ENCODE results near the gene YIF1B.
"Not testable (repeated sequence)": the region's sequence is repeated elsewhere in the genome, so short reads cannot be mapped to it uniquely, and the experiment has no call there.

Gene YIF1B

GRCh38 chr19:38265921-38266429, 49.8 kb downstream of the YIF1B start:
- H3K9ac ChIP-seq (ENCODE audit: low read depth, low read length) = no peak overlapping the region

GRCh38 chr19:38265213-38265861, 50.4 kb downstream of the YIF1B start:
- Histone ChIP-seq H3K9ac (ENCODE audit: low read depth, low read length) (peak overlapping the region; percentile 82), H3K4me1 (ENCODE audit: control insufficient read depth, insufficient read depth, low read length) (peaks cover 31% of the 10 kb centered on the region), H3K9me3 (ENCODE audit: control insufficient read depth, insufficient read depth, low read length) (no peaks in the 10 kb centered on the region), H3K36me3 (ENCODE audit: control insufficient read depth, insufficient read depth, low read length) (no peaks in the 10 kb centered on the region), H3K4me3 (ENCODE audit: low read depth, low read length) (peak overlapping the region; percentile 84), H3K27me3 (ENCODE audit: control insufficient read depth, insufficient read depth, low read length) (no peaks in the 10 kb centered on the region)

More at GRCh38 chr19:38265921-38266429, 49.8 kb downstream of the YIF1B start:
- no peaks in the 10 kb centered on the region for H3K9me3 ChIP-seq (ENCODE audit: control insufficient read depth, insufficient read depth, low read length)
- H3K4me1 ChIP-seq (ENCODE audit: control insufficient read depth, insufficient read depth, low read length) = peaks cover 33% of the 10 kb centered on the region
- no peaks in the 10 kb centered on the region for H3K36me3 ChIP-seq (ENCODE audit: control insufficient read depth, insufficient read depth, low read length)
- H3K4me3 ChIP-seq (ENCODE audit: low read depth, low read length) = peak overlapping the region; percentile 84
- no peaks in the 10 kb centered on the region for H3K27me3 ChIP-seq (ENCODE audit: control insufficient read depth, insufficient read depth, low read length)

DNA sequence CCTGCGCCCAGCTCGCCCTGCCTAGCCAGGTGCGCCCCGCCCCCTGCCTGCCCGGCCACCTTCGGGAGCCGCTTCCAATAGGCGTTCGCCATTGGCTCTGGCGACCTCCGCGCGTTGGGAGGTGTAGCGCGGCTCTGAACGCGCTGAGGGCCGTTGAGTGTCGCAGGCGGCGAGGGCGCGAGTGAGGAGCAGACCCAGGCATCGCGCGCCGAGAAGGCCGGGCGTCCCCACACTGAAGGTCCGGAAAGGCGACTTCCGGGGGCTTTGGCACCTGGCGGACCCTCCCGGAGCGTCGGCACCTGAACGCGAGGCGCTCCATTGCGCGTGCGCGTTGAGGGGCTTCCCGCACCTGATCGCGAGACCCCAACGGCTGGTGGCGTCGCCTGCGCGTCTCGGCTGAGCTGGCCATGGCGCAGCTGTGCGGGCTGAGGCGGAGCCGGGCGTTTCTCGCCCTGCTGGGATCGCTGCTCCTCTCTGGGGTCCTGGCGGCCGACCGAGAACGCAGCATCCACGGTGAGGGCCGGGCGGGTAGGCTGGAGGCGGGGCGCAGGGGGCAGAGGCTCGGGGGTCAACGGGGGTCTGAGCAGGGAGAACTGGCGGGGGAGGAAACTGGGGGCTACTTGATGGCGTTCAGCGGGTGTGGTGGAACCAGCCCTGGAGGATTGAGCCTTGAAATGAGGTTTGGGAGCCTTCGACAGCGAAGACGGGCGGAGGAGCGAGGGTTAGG, 51.1 kb downstream of the YIF1B start, which contains the start of gene SPINT2:
Gene SPINT2 (plus strand): TSS at position 88 of the 727 bp plus-strand sequence. CDS start 320 bp downstream, at position 408.
- Histone ChIP-seq H3K4me3 (ENCODE audit: low read depth, low read length) (peak within 1 kb of the TSS; percentile 84), H3K36me3 (ENCODE audit: control insufficient read depth, insufficient read depth, low read length) (no peaks in the 10 kb centered on the region), H3K27me3 (ENCODE audit: control insufficient read depth, insufficient read depth, low read length) (no peaks in the 10 kb centered on the region), H3K4me1 (ENCODE audit: control insufficient read depth, insufficient read depth, low read length) (peaks cover 28% of the 10 kb centered on the region), H3K9ac (ENCODE audit: low read depth, low read length) (peak within 1 kb of the TSS; percentile 82), H3K9me3 (ENCODE audit: control insufficient read depth, insufficient read depth, low read length) (no peaks in the 10 kb centered on the region)

DNA sequence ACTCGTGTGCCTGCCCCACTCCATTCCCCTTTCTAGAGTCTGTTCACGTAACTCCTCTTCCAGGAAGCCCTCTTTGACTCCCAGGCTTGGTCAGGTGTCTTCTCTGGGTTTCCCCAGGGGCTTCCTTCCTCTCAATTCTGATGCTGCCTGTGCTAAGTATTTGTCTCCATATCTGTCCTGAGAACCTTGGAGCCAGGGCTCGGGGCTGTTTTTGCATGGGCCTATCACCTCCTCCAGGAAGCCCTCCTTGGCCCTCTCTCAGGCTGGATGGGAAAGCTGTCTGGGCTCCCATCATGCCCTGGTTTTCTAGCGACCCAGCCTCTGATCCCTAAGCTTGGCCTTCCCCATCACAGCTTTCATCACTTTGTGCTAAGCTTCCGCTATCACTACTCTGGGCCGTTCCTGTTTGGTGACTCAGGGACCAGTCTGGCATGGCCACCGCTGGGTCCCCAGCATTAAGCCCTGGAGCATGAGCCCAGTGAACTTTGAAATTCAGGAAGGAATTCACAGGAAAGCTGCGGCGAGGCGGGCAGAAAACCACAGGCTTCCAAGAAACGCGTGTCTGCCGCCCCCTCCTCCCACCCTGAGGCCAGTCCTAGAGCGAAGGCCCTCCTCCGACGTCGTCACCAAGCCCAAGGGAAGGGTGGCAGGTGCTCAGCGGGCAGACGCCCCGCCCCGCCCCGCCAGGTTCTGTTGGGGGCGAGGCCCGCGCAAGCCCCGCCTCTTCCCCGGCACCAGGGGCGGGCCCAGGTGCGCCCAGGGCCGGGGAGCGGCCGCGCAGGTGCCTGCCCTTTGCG, 51.9 kb downstream of the YIF1B start:
- H3K36me3 ChIP-seq (ENCODE audit: control insufficient read depth, insufficient read depth, low read length) = no peaks in the 10 kb centered on the region
- H3K9me3 ChIP-seq (ENCODE audit: control insufficient read depth, insufficient read depth, low read length) = no peaks in the 10 kb centered on the region
- peak overlapping the region; percentile 84 for H3K4me3 ChIP-seq (ENCODE audit: low read depth, low read length)
- peak overlapping the region; percentile 82 for H3K9ac ChIP-seq (ENCODE audit: low read depth, low read length)
- H3K4me1 ChIP-seq (ENCODE audit: control insufficient read depth, insufficient read depth, low read length) = peaks cover 28% of the 10 kb centered on the region
- no peaks in the 10 kb centered on the region for H3K27me3 ChIP-seq (ENCODE audit: control insufficient read depth, insufficient read depth, low read length)

- H3K4me3 ChIP-seq (ENCODE audit: low read depth, low read length) = no peak overlapping the region
- no peaks in the 10 kb centered on the region for H3K9me3 ChIP-seq (ENCODE audit: control insufficient read depth, insufficient read depth, low read length)
- peaks cover 21% of the 10 kb centered on the region for H3K4me1 ChIP-seq (ENCODE audit: control insufficient read depth, insufficient read depth, low read length)
- no peaks in the 10 kb centered on the region for H3K36me3 ChIP-seq (ENCODE audit: control insufficient read depth, insufficient read depth, low read length)
- H3K27me3 ChIP-seq (ENCODE audit: control insufficient read depth, insufficient read depth, low read length) = no peaks in the 10 kb centered on the region
- H3K9ac ChIP-seq (ENCODE audit: low read depth, low read length) = no peak overlapping the region
Measured at GRCh38 chr19:38262585-38263268, 53.0 kb downstream of the YIF1B start.

- H3K27me3 ChIP-seq (ENCODE audit: control insufficient read depth, insufficient read depth, low read length); H3K4me3 ChIP-seq (ENCODE audit: low read depth, low read length); H3K36me3 ChIP-seq (ENCODE audit: control insufficient read depth, insufficient read depth, low read length); H3K9ac ChIP-seq (ENCODE audit: low read depth, low read length); H3K9me3 ChIP-seq (ENCODE audit: control insufficient read depth, insufficient read depth, low read length): not testable (repeated sequence)
- peaks cover 14% of the 10 kb centered on the region for H3K4me1 ChIP-seq (ENCODE audit: control insufficient read depth, insufficient read depth, low read length)
Measured at GRCh38 chr19:38261942-38262341, 53.8 kb downstream of the YIF1B start.

DNA sequence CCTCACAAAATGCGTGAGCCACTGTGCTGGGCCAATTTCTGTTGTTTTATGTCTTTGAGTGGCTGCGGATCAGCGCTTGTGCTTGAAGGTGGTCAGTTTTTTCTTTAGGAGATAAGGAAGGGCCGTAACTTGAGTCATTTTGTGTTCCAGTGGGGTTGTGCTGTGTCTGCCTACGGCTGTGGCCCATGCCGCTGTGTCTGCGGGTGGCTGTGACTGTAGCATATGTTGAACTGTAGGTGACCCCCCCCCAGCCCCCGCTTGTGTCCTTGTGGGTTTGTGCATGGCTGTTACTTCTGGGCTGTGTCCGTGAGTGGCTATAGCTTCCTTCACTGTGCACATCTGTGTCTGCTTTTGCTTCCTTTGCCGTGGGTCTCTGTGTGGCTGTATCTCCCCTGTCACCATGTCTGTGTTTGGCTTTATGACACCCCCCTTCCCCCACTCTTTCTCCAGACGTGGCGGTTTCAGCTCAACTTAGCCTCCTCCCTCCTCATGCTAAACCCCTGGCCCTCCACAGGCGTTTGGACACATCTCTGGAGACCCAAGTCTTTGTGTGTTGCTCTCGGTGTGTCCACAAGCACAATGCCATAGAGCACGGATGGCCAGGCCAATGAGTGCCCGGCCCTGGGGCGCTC, 60.2 kb downstream of the YIF1B start:
- H3K9me3 ChIP-seq (ENCODE audit: control insufficient read depth, insufficient read depth, low read length) = no peaks in the 10 kb centered on the region
- peak overlapping the region; percentile 53 for H3K4me3 ChIP-seq (ENCODE audit: low read depth, low read length)
- peak overlapping the region; percentile 4 for H3K9ac ChIP-seq (ENCODE audit: low read depth, low read length)
- peaks cover 7% of the 10 kb centered on the region for H3K27me3 ChIP-seq (ENCODE audit: control insufficient read depth, insufficient read depth, low read length)
- H3K36me3 ChIP-seq (ENCODE audit: control insufficient read depth, insufficient read depth, low read length) = peaks cover 6% of the 10 kb centered on the region
- H3K4me1 ChIP-seq (ENCODE audit: control insufficient read depth, insufficient read depth, low read length) = peaks cover 15% of the 10 kb centered on the region

- H3K9ac ChIP-seq (ENCODE audit: low read depth, low read length) = no peak overlapping the region
- H3K27me3 ChIP-seq (ENCODE audit: control insufficient read depth, insufficient read depth, low read length) = peaks cover 7% of the 10 kb centered on the region
- peaks cover 6% of the 10 kb centered on the region for H3K36me3 ChIP-seq (ENCODE audit: control insufficient read depth, insufficient read depth, low read length)
- peaks cover 17% of the 10 kb centered on the region for H3K4me1 ChIP-seq (ENCODE audit: control insufficient read depth, insufficient read depth, low read length)
- no peaks in the 10 kb centered on the region for H3K9me3 ChIP-seq (ENCODE audit: control insufficient read depth, insufficient read depth, low read length)
- H3K4me3 ChIP-seq (ENCODE audit: low read depth, low read length) = no peak overlapping the region
Measured at GRCh38 chr19:38253788-38254187, 62.0 kb downstream of the YIF1B start.

All from iPS-15b (cell line).